ENCODE measurements around the gene AMOTL1. TPM values are rescaled to one million over a fixed set of nuclear protein-coding genes. Genes with fewer than 3 reads are reported as not detected.

The AMOTL1 gene
- polyA plus RNA-seq, 1 donor from 2014 or later = 10.7 TPM

DNA sequence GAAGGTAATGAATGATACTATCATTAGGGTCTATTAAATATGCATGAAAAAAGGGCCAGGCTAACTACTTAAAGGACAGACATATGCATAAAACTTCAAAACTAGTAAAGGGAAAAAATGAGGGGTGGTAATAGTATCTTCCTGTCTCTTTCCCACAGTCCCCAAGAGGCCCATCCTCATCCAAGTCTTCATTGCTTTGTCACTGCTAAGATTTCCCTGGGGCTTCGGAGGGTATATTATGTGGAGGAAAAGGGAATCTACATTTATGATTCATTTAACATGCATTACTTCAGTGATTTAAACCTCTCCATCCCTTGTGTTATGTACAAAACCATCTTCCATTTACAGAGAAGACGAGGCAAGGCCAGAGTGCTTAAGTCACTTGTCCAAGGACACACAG, 139.1 kb downstream of the AMOTL1 start:
- Histone ChIP-seq H3K36me3 (ENCODE audit: insufficient read depth, low read length) (no peaks in the 10 kb centered on the region), H3F3A (ENCODE audit: insufficient read depth, low read length, poor library complexity, severe bottlenecking) (no peaks in the 10 kb centered on the region), H2AFZ (ENCODE audit: low read depth, low read length) (no peak overlapping the region), H3K4me2 (ENCODE audit: low read length) (no peak overlapping the region), H3K9ac (ENCODE audit: low read length) (no peak overlapping the region), H3K4me3 (ENCODE audit: low read length) (no peak overlapping the region), H4K20me1 (ENCODE audit: insufficient read depth) (no peaks in the 10 kb centered on the region), H3K9me3 (ENCODE audit: low read length) (no peaks in the 10 kb centered on the region), H3K9me2 (ENCODE audit: insufficient read depth, low read length) (no peaks in the 10 kb centered on the region), H3K27ac (ENCODE audit: low read length) (no peak overlapping the region), H3K27me3 (ENCODE audit: insufficient read depth, low read depth, low read length) (no peaks in the 10 kb centered on the region), H3K79me2 (replicated peaks; ENCODE audit: insufficient read depth, low read length) (no peaks in the 10 kb centered on the region)
- TF ChIP-seq POLR2AphosphoS5 (IDR thresholded peaks at IDR 0.05) (no peak), RAD21 (conservative IDR thresholded peaks at IDR 0.05) (no peak), SMC3 (conservative IDR thresholded peaks at IDR 0.05; ENCODE audit: poor library complexity) (no peak), EZH2 (IDR thresholded peaks at IDR 0.05; ENCODE audit: borderline replicate concordance, insufficient read depth, low read length, poor library complexity, severe bottlenecking) (no peak), TAF1 (IDR thresholded peaks at IDR 0.05; ENCODE audit: low read depth) (no peak), EP300 (conservative IDR thresholded peaks at IDR 0.05; ENCODE audit: poor library complexity, severe bottlenecking) (no peak), MXI1 (conservative IDR thresholded peaks at IDR 0.05; ENCODE audit: poor library complexity, severe bottlenecking) (no peak)
- TF ChIP-seq, protein P1, sequence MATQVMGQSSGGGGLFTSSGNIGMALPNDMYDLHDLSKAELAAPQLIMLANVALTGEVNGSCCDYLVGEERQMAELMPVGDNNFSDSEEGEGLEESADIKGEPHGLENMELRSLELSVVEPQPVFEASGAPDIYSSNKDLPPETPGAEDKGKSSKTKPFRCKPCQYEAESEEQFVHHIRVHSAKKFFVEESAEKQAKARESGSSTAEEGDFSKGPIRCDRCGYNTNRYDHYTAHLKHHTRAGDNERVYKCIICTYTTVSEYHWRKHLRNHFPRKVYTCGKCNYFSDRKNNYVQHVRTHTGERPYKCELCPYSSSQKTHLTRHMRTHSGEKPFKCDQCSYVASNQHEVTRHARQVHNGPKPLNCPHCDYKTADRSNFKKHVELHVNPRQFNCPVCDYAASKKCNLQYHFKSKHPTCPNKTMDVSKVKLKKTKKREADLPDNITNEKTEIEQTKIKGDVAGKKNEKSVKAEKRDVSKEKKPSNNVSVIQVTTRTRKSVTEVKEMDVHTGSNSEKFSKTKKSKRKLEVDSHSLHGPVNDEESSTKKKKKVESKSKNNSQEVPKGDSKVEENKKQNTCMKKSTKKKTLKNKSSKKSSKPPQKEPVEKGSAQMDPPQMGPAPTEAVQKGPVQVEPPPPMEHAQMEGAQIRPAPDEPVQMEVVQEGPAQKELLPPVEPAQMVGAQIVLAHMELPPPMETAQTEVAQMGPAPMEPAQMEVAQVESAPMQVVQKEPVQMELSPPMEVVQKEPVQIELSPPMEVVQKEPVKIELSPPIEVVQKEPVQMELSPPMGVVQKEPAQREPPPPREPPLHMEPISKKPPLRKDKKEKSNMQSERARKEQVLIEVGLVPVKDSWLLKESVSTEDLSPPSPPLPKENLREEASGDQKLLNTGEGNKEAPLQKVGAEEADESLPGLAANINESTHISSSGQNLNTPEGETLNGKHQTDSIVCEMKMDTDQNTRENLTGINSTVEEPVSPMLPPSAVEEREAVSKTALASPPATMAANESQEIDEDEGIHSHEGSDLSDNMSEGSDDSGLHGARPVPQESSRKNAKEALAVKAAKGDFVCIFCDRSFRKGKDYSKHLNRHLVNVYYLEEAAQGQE (IDR thresholded peaks at IDR 0.05; ENCODE audit: borderline replicate concordance) = no peak
- TF ChIP-seq, protein P2, sequence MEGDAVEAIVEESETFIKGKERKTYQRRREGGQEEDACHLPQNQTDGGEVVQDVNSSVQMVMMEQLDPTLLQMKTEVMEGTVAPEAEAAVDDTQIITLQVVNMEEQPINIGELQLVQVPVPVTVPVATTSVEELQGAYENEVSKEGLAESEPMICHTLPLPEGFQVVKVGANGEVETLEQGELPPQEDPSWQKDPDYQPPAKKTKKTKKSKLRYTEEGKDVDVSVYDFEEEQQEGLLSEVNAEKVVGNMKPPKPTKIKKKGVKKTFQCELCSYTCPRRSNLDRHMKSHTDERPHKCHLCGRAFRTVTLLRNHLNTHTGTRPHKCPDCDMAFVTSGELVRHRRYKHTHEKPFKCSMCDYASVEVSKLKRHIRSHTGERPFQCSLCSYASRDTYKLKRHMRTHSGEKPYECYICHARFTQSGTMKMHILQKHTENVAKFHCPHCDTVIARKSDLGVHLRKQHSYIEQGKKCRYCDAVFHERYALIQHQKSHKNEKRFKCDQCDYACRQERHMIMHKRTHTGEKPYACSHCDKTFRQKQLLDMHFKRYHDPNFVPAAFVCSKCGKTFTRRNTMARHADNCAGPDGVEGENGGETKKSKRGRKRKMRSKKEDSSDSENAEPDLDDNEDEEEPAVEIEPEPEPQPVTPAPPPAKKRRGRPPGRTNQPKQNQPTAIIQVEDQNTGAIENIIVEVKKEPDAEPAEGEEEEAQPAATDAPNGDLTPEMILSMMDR (IDR thresholded peaks at IDR 0.05; ENCODE audit: poor library complexity, severe bottlenecking) = no peak

DNA sequence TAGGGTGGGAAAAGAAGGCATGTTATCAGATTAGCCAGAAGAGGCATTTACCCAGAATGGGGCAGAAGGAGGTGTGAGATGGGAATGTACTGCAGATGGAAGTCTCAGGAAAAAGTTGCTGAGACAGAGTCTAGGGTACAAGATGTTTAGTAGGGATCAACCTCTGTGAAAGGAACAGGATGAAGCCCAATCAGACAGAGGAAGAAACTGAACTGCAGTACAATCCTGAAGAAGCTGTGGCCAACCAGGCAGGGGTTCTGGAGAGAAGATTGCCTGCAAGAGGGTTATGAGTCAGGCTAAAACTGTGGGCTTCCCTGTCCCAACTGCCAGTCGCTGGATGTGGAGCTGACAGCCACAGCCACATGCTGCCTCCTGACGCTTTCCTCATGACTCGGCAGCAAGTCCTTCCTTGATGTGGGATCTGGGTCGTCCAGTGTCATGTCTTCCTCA, 141.2 kb downstream of the AMOTL1 start:
- no peak overlapping the region for H3K9ac ChIP-seq (ENCODE audit: low read length)

More for the DNA sequence above, 141.2 kb downstream of the AMOTL1 start:
- Histone ChIP-seq H3K9me3 (ENCODE audit: low read length) (no peaks in the 10 kb centered on the region), H3K27ac (ENCODE audit: low read length) (no peak overlapping the region), H3K4me2 (ENCODE audit: low read length) (no peak overlapping the region), H3F3A (ENCODE audit: insufficient read depth, low read length, poor library complexity, severe bottlenecking) (no peaks in the 10 kb centered on the region), H2AFZ (ENCODE audit: low read depth, low read length) (no peak overlapping the region), H4K20me1 (ENCODE audit: insufficient read depth) (no peaks in the 10 kb centered on the region), H3K27me3 (ENCODE audit: insufficient read depth, low read depth, low read length) (no peaks in the 10 kb centered on the region), H3K4me3 (ENCODE audit: low read length) (no peak overlapping the region), H3K9me2 (ENCODE audit: insufficient read depth, low read length) (no peaks in the 10 kb centered on the region), H3K36me3 (ENCODE audit: insufficient read depth, low read length) (no peaks in the 10 kb centered on the region), H3K79me2 (replicated peaks; ENCODE audit: insufficient read depth, low read length) (no peaks in the 10 kb centered on the region)
- TF ChIP-seq, protein P1 (IDR thresholded peaks at IDR 0.05; ENCODE audit: borderline replicate concordance) = no peak
- TF ChIP-seq MXI1 (conservative IDR thresholded peaks at IDR 0.05; ENCODE audit: poor library complexity, severe bottlenecking) (no peak), SMC3 (conservative IDR thresholded peaks at IDR 0.05; ENCODE audit: poor library complexity) (no peak), TAF1 (IDR thresholded peaks at IDR 0.05; ENCODE audit: low read depth) (no peak), RAD21 (conservative IDR thresholded peaks at IDR 0.05) (no peak), EZH2 (IDR thresholded peaks at IDR 0.05; ENCODE audit: borderline replicate concordance, insufficient read depth, low read length, poor library complexity, severe bottlenecking) (no peak), EP300 (conservative IDR thresholded peaks at IDR 0.05; ENCODE audit: poor library complexity, severe bottlenecking) (no peak), POLR2AphosphoS5 (IDR thresholded peaks at IDR 0.05) (no peak)
- TF ChIP-seq, protein P2 (IDR thresholded peaks at IDR 0.05; ENCODE audit: poor library complexity, severe bottlenecking) = no peak
